Lower lobe of right lung (tissue), 2 donors: ENCODE measurements around the gene PPP1R3A. TPM values are rescaled to one million over a fixed set of nuclear protein-coding genes. Genes with fewer than 3 reads are reported as not detected.

Experiments used
- ATAC-seq, 2 donors: fragments of 200-7000 bp; cut with Tn5 transposase; one replicate each; pipeline ENCODE4 v1.9.1; 2020 to 2022; ENCODE audit warnings: mild to moderate bottlenecking in 2 of 2, moderate library complexity in 2 of 2
- DNase-seq: peaks from one replicate; pipeline ENCODE4 v3.0.0-alpha.2; 2020
- H3K27ac ChIP-seq: fragments of 200-600 bp; one replicate; pipeline ENCODE4 v1.8.0; 2022
- H3K27me3 ChIP-seq: fragments of 200-600 bp; one replicate; pipeline ENCODE4 v1.8.0; 2022; ENCODE audit warnings: low read depth
- H3K36me3 ChIP-seq: fragments of 200-600 bp; one replicate; pipeline ENCODE4 v1.8.0; 2022; ENCODE audit warnings: mild to moderate bottlenecking
- H3K4me1 ChIP-seq: fragments of 200-600 bp; one replicate; pipeline ENCODE4 v1.8.0; 2022
- H3K4me3 ChIP-seq: fragments of 200-600 bp; one replicate; pipeline ENCODE4 v1.8.0; 2022; ENCODE audit warnings: mild to moderate bottlenecking
- H3K9me3 ChIP-seq: fragments of 200-600 bp; one replicate; pipeline ENCODE4 v1.8.0; 2022
- intact Hi-C: fragments of 100-400 bp; cut with DNase I; formaldehyde crosslinking; loops from one replicate; pipeline ENCODE4 v1.11.0; 2022
- total RNA-seq: library from RNA; stranded (reverse); fragmentation: NEBNext Ultra II Directional; extraction: Animal tissue kit (Norgen Biotek cat#: 25700); gene quantifications from one replicate; pipeline ENCODE4 v1.2.1, GENCODE V29; 2021
- TF ChIP-seq, protein P1 (sequence below): fragments of 200-600 bp; IDR thresholded peaks from one replicate; pipeline ENCODE4 v1.8.0; 2022; ENCODE audit warnings: antibody characterized with exemption, mild to moderate bottlenecking
- donor health status: DM: no; HTN: yes; CAD: no; lungs with severe emphysema.

The PPP1R3A gene
- total RNA-seq, 1 donor from 2014 or later: 0.24 TPM

GRCh38 chr7:113880559-113880958, 38.2 kb downstream of the PPP1R3A start:
- H3K27me3 ChIP-seq: no peaks in the 10 kb centered on the region
- TF ChIP-seq, protein P1, sequence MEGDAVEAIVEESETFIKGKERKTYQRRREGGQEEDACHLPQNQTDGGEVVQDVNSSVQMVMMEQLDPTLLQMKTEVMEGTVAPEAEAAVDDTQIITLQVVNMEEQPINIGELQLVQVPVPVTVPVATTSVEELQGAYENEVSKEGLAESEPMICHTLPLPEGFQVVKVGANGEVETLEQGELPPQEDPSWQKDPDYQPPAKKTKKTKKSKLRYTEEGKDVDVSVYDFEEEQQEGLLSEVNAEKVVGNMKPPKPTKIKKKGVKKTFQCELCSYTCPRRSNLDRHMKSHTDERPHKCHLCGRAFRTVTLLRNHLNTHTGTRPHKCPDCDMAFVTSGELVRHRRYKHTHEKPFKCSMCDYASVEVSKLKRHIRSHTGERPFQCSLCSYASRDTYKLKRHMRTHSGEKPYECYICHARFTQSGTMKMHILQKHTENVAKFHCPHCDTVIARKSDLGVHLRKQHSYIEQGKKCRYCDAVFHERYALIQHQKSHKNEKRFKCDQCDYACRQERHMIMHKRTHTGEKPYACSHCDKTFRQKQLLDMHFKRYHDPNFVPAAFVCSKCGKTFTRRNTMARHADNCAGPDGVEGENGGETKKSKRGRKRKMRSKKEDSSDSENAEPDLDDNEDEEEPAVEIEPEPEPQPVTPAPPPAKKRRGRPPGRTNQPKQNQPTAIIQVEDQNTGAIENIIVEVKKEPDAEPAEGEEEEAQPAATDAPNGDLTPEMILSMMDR: no peak
- H3K9me3 ChIP-seq: no peaks in the 10 kb centered on the region
- no peak for DNase-seq
- no peak overlapping the region for H3K27ac ChIP-seq
- intact Hi-C loops: no loop called here
- no peak overlapping the region for H3K4me3 ChIP-seq
- no peaks in the 10 kb centered on the region for H3K4me1 ChIP-seq
- no peaks in the 10 kb centered on the region for H3K36me3 ChIP-seq
- ATAC-seq: no peak

DNA sequence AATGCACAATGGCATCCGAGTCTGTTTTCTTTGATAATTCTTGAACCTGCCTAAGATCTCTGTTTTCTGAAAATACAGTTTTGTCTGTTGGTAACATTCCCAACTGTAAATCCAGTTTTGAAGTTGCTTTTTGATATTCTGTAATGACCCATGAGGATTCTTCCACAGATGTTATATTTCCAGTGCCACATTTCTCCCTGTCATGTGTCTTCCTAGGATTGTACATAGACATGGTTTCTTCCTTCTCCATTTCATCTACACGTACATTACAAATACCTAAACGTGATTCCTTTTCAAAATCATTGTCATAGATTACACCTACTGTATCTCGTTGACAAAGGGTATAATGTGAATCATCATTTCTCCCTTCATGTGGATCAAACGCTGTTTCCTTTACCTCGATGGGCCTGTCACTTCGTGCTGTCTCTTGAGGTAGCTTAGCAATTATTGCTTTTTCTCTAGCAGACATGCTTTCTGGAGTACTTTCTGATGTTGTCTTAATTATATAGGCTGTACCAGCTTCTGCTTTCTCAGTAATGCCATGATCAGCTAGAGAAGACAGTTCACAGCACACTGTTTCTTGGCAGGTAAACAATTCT, 40.3 kb downstream of the PPP1R3A start:
- Histone ChIP-seq H3K27me3 (no peaks in the 10 kb centered on the region), H3K27ac (no peak overlapping the region), H3K36me3 (no peaks in the 10 kb centered on the region), H3K4me3 (no peak overlapping the region), H3K4me1 (no peaks in the 10 kb centered on the region), H3K9me3 (no peaks in the 10 kb centered on the region)
- ATAC-seq (no peak), DNase-seq (no peak)
- intact Hi-C loops: no loop called here
- TF ChIP-seq, protein P1: no peak

- Histone ChIP-seq H3K4me3 (no peak overlapping the region), H3K27me3 (no peaks in the 10 kb centered on the region), H3K27ac (no peak overlapping the region), H3K36me3 (no peaks in the 10 kb centered on the region), H3K9me3 (no peaks in the 10 kb centered on the region), H3K4me1 (no peaks in the 10 kb centered on the region)
- DNase-seq (no peak), ATAC-seq (no peak)
- TF ChIP-seq, protein P1: no peak
- intact Hi-C loops: no loop called here
Measured at GRCh38 chr7:113875224-113875623, 43.6 kb downstream of the PPP1R3A start.

DNA sequence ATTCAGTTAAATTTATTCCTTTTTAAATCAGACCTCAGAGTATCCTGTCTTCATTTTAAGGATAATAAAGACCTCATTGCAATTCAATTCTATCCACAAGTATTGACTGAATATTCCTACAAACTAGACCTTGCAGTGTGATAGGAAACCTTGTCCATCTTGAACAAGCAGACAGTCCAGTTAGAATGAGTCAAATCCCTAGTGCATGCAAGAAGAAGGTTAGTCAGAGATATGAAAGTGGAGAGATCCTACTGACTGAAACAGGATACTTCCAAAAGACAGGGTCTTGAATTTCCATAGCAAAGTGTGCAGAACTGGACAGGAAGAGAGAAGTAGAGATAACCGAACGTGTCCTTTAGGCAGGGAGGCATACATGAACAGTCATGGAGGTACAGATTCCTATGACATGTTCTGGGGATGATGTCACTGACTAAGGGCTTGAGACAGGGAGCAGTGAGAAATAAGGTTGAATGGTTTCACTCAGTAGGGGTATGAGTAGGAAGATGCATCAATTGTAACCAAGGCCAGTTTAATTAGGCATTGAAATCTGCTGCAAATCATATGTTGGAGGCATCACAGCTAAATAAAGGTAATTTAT, 45.2 kb downstream of the PPP1R3A start:
- TF ChIP-seq, protein P1: no peak
- Histone ChIP-seq H3K4me1 (no peaks in the 10 kb centered on the region), H3K27ac (no peak overlapping the region), H3K9me3 (no peaks in the 10 kb centered on the region), H3K27me3 (no peaks in the 10 kb centered on the region), H3K4me3 (no peak overlapping the region), H3K36me3 (no peaks in the 10 kb centered on the region)
- DNase-seq (no peak), ATAC-seq (no peak)
- intact Hi-C loops: no loop called here

- Histone ChIP-seq H3K27me3 (no peaks in the 10 kb centered on the region), H3K9me3 (no peaks in the 10 kb centered on the region), H3K27ac (no peak overlapping the region), H3K4me3 (no peak overlapping the region), H3K36me3 (no peaks in the 10 kb centered on the region), H3K4me1 (no peaks in the 10 kb centered on the region)
- DNase-seq (no peak), ATAC-seq (no peak)
- TF ChIP-seq, protein P1: no peak
- intact Hi-C loops: no loop called here
Measured at GRCh38 chr7:113872981-113873380, 45.8 kb downstream of the PPP1R3A start.
